Cardiac fibroblast (primary cell): Measurements from ENCODE around the gene KAZN.

Experiments
- DNase-seq, 2 donors: peaks; one replicate each; pipeline versions ENCODE4 v3.0.0 to v3.0.0-alpha.2; 2010; ENCODE audit warnings: low read depth in 2 of 2
- H3K4me3 ChIP-seq, 2 donors: replicated peaks in 1 of 2; 1 replicate in 1 of 2; 2 replicates in 1 of 2; pipeline ENCODE4 v1.5.1; 2011; ENCODE audit warnings: low read depth in 2 of 2, low read length in 2 of 2, mild to moderate bottlenecking in 2 of 2, moderate library complexity in 1 of 2
- TF ChIP-seq, protein P1 (sequence below): IDR thresholded peaks from one replicate; pipeline ENCODE4 v1.5.1; 2011; ENCODE audit warnings: low read depth, mild to moderate bottlenecking, low read length, inconsistent platforms

Gene KAZN

DNA sequence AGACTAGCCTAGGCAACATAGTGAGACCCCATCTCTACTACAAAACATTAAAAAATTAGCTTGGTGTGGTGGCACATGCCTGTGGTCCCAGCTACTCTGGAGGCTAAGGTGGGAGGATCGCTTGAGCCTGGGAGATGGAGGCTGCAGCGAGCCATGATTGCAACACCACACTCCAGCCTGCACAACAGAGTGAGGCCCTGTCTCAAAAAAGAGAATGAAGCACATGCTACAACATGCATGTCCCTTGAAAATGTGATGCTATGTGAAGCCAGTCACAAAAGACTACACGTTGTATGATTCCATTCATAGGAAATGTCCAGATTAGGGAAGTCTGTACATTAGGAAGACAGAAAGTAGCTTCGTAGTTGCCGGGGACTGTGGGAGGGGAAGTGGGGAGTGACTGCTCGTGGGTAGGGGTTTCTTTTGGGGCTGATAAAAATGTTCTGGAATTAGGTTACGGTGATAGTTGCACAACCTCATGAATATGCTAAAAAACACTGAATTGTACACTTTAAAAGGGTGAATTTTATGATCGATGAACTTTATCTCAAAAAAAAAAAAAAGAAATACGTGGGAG lies 202.1 kb downstream of the KAZN start:
- DNase-seq, result no peak
- TF ChIP-seq, protein P1, sequence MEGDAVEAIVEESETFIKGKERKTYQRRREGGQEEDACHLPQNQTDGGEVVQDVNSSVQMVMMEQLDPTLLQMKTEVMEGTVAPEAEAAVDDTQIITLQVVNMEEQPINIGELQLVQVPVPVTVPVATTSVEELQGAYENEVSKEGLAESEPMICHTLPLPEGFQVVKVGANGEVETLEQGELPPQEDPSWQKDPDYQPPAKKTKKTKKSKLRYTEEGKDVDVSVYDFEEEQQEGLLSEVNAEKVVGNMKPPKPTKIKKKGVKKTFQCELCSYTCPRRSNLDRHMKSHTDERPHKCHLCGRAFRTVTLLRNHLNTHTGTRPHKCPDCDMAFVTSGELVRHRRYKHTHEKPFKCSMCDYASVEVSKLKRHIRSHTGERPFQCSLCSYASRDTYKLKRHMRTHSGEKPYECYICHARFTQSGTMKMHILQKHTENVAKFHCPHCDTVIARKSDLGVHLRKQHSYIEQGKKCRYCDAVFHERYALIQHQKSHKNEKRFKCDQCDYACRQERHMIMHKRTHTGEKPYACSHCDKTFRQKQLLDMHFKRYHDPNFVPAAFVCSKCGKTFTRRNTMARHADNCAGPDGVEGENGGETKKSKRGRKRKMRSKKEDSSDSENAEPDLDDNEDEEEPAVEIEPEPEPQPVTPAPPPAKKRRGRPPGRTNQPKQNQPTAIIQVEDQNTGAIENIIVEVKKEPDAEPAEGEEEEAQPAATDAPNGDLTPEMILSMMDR, result no peak

DNA sequence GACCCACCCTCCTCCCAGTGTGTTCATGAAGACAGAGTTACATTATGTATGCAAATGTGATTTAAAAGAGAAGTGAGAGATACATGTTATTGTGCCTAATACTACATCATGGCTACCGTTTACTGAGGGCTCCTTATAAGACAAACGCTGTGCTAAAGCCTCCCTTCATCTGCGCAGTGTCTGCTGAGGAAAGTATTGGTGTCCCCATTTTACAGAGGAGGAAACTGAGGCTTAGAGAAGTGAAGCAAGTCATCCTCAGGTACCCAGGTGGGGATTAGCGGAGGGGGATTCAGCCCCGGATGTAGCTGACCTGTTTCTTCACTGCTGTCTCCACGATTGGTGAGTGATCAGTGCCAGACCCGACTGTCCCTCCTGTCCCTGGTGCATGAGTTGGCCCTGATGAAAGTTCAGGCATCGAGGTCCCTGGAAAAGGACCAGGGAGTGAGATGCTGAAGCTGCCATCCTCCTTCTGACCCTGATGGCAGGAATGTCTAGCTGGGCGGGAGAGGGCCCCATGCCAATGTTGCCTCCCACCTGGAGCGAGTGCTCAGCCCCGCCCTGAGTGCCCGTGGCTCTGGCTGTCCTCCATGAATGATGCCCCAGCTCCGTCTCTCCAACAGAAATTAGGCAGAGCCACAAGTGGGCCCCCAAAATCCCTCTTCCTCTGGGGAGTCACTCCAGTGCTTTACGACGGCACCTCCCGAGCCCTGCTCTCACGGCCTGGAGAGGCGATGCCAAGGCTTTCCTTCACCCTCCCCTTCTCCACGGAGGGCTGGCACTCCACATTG lies 204.7 kb downstream of the KAZN start:
- no peak for DNase-seq
- TF ChIP-seq, protein P1, result no peak

More for the DNA sequence above, 202.1 kb downstream of the KAZN start:
- H3K4me3 ChIP-seq, result no peak overlapping the region

DNA sequence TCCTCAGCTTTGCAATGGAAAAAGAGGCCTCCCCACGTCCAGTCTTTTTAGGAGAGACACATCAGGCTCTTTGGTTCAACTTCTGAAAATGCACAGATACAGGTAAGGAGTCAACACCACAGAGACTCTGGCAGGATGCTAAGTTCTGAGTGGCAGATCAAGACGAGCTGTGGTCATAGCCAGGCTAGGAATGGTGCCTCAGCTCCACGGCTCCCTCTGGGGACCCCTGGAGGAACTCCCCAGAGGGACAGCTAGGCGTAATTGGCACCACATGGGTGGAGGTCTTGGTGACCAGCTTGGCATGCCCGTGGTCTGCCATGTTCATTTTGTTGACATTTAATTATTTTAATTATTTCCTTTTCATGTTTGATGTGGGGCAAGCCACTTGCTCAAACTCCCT lies 206.1 kb downstream of the KAZN start:
- no peak overlapping the region for H3K4me3 ChIP-seq
- no peak for DNase-seq
- TF ChIP-seq, protein P1, result no peak

More for the DNA sequence above, 204.7 kb downstream of the KAZN start:
- H3K4me3 ChIP-seq, result no peak overlapping the region

DNA sequence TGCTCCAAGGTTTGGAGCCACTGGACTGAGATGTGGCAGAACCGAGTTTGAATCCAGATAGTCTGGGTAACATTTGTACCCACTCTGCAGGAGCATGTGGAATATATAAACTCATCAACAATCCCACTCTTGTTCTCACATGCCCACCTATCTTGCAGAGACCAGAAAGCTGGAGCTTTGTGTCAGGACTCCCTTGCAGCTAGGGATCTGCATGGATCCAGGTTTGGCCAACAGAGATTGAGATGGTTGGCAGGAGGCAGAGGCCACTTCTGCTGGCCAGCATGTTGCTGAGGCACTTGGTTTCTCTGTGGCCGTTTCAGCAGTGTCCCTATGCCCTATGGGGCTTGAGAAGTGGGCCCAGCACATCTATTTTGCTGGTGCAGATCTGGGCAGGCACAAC lies 208.3 kb downstream of the KAZN start:
- DNase-seq, result no peak
- H3K4me3 ChIP-seq, result no peak overlapping the region
- TF ChIP-seq, protein P1, result no peak

DNA sequence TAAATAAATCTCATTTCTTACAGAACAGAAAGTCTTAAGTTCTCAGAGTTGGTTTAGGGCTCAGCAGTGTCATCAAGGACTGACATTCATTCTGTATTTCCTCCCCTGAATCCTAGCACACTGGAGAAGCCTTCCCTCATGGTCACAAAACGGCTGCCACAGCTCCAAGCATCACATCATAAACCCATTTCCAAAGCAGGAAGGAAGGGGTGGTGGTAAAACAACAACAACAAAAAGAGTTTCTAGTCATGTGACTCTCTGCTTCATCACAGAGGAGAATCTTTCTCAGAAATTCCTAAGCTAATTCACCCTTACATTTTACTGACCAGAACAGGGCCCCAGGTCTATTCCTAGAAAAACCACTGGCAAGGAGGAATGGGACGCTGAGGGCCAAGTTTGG lies 210.3 kb downstream of the KAZN start:
- H3K4me3 ChIP-seq, result no peak overlapping the region
- TF ChIP-seq, protein P1, result no peak
- DNase-seq, result no peak

DNA sequence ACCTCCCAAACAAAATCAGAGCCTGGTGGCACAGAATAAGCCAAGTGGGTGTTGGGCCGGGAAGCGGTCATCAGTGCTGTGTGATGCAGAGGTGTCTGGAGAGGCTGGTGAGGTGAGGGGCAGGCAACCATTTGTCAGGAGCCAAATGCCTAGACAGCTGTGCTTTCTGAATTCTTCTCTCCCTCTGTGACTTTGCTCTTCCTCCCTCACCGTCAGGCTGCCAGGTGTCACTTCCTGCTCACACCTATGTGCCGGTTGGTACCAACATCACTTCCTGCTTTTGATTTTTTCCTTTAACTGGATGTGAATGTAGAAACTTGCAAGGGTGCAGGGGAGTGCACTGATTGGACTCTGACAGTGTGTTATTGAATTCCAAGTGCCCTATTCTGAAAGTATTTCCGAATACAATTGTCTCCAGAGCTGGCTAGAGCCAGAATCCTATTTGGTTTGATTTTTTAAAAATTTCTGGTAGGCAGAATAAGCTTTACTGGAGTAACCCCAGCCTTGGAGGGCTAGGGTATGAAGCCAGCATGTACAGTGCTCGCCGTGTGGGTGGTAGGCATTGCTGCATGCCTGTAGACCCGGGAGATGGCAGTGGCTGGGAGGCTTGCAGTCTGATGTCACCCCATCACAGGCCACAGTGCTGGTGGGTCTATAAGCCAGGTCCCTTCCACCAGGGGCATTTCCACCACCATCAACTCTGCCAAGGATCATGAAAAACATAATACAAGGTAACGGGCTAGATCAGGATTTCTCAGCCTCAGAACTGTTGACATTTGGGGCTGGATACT lies 210.9 kb downstream of the KAZN start:
- TF ChIP-seq, protein P1, result no peak
- DNase-seq, result no peak
- no peak overlapping the region for H3K4me3 ChIP-seq
